DMS153 treated with DMSO at 0.1 percent for 48 hours (cell line): ENCODE data around the gene OMP.

Experiments
- DNase-seq: peaks from one replicate; lab custom pipeline; 2025; ENCODE audit not compliant: unreplicated experiment; lab: John Stamatoyannopoulos, UW

The OMP gene

DNA sequence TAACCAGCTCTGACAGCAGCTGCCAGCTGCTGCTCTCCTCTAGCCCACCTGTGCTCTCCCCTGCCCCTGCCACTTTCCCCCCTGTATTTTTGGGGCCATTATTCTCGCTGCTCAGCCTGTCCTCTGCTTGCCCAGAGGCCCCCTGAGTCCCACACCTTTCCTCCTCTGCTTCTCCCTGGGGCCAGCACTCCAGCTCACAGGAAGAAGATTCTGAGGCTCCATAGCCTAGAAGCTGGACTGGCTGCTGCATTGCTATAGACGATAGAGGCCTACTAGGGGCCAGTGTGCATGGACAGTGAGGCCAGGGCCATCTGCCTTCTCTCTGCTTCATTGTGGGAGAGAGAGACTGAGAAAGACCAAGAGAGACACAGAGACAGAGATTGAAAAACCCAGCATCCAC, 679 bp downstream of the OMP start:
- no peak for DNase-seq

DNA sequence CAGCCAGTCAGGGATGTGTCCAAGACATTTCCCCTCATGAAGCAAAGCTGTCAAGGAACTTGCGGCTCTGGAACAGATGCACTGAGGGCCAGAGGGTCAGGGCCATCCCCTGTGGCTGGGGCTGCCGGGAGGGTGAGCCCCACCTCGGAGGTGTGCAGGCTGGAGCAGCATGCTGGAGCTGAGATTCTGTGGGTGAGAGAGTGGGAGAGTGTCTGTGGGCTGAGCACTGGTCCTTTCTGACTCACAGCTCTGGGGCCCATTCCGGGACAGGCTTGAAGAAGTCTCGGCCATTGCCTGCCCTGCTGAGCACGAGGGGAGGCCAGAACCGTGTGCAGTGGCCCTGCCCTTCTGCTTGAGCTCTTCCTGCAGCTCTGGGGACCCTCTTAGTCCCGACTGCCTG, 2.1 kb downstream of the OMP start:
- DNase-seq, result no peak

DNA sequence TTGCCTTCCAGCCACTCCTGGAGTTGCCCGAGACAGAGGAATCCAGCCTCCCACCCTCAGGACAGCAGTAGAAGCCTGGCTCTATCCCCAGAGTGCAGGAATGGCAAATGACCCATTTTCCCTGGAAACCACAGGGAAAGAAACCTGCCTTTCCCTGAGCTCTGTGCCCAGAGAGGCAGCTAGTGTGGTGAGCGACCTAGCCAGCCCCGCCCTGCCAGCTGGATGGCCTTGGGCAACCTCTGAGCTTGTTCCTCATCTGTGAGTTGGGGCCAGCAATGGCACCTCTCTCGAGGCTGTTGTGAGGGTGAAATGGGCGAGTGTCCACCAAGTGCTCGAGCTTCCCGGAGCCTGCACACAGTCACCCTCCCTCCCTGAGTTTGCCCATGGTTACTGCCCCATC, 3.7 kb downstream of the OMP start:
- no peak for DNase-seq

DNA sequence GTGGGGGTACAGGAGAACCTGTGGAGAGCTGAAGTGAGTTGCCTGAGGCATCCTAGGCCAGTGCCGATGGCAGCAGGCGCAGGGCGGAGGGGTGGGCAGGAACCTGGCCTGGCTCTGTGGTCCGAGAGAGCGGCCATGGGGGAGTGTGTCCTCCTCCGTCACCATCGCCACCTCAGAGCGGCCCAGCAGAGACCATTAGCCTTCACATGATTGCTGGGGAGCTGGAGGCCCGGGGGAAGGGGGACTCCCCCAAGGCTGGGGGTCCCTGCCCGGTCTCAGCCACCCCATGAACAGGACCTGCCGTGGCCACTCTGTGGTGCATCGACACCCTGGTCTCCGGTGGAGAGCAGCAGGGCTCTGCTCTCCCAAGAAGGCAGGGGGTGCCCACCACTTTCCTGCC, 4.1 kb downstream of the OMP start:
- no peak for DNase-seq

DNA sequence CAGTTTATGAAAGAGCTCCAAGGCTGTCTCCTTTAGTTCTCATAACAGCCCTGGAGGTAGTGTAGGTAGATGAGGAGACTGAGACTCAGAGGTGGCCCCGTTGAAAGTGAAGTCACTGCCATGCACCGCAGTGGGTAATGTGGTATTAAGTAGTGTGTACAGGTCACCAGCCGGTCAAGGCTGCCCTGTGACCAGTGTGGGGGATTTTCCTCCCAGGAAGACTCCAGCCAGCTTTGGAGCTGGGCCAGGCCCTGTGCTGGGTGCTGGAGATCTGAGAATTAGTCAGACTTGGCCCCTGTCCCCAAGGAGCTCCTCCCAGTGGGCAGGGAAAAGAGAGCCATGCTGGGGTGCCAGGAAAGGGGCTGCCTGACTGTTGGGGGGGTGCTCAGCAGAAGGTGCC, 5.3 kb downstream of the OMP start:
- DNase-seq, result no peak

DNA sequence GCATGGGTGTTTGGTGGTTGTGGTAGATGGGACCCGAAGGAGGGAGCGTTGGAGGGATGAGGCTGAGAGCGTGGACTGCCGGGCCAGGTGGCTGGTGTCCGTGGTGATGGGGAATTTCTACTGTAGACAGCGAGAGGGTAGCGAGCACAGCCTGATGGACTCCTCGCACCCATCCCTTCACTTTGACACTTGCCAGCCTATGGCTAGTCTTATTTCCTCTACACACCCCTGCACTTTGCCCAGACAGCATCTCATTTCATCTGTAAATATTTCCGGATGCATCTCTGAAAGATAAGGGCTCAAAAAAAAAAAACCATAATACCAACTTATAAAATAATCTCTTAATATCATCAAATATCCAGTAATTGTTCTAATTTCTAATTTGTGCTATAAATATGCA, 5.8 kb downstream of the OMP start:
- DNase-seq, result no peak

DNA sequence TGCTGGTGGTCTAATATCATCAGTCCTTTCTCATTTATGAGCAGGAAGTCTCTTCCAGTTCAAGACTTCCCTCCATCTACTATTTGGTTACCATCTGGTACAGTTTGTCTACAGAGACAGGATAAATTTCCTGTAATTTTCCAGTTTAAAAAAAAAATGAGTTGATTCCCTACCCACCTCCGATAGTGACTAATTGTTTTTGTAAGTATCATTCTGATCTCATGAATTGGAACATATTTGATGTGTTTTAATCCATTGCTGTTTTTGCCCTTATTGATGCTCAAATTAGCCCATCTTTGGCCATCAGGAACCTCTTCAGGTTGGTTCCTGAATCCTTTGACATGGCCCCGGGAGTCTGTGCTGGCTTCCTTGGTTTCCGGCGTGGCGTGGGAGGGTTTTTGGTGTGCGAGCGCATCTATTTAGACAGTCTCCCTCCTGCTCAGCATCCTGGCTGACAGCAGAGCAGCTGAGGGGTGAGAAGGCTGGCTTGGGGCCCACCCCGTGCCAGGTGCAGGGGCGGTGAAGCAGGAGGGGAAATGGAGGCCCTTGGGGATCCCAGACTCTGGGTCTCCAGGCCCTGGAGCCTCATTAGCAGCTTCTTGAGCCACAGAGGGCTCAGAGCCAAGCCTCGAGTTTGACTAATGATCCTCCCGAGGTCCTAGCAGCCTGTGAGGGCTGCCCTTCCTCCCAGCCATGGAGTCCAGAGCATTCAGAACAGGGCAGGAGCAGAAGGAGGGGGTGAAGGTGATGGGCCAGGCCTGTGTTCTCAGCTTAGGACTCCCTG, 6.8 kb downstream of the OMP start:
- DNase-seq, result no peak

DNA sequence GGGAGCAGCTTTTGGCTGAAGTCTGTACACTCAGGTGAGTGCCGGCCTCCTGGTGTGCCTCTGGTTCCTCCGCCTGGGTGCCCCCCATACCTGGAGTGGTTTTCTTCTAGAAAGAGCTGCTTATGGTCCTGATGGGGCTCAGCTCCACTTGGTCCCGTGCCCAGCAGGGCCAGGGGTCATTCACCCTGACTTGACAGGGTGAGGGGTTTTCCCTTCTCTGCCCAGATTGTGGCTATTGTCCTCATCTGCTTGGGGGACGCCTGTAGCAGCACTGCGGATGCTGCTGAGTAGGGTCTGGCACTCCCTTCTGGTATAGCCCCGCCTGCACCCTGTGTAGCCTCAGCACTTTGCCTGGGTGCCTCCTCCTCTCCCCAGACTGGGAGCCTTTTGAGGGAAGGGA, 8.2 kb downstream of the OMP start:
- no peak for DNase-seq

DNA sequence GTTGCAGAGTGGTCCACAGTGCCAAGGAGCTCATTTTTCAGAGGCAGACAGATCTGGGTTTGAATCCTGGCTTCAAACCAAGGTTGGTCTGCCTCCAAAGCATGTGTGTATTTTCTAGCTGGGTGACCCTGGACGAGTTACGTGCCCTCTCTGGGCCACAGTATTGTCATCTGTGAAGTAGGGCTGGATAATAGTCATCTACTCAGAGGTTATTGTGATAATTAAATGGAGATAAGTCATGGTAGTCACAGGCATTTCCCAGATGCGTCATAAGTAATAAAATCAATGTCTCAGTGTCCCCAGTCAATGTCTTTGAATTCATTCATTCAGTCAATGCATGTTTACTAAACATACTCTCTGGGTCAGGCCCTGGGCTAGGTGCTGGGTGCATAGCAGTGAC, 8.6 kb downstream of the OMP start:
- no peak for DNase-seq

DNA sequence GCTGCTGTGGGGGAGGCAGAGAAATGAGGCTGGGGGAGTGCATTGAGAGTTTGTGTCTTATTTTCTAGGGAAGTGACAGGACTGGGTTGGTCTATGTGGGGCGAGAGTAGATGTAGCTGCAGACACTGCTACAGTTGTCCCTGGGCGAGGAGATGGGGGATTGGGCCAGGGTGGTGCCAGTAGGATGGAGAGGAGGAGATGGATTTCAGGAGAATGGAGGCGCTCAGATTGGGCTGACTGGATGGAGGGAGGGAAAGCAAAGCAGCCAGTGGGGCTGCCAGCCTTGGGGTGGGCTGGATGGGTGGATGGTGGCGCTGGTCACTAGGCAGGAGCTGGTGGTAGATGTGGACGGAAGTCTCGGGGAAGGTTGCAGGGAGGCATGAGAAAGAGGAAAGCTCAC, 9.3 kb downstream of the OMP start:
- no peak for DNase-seq

DNA sequence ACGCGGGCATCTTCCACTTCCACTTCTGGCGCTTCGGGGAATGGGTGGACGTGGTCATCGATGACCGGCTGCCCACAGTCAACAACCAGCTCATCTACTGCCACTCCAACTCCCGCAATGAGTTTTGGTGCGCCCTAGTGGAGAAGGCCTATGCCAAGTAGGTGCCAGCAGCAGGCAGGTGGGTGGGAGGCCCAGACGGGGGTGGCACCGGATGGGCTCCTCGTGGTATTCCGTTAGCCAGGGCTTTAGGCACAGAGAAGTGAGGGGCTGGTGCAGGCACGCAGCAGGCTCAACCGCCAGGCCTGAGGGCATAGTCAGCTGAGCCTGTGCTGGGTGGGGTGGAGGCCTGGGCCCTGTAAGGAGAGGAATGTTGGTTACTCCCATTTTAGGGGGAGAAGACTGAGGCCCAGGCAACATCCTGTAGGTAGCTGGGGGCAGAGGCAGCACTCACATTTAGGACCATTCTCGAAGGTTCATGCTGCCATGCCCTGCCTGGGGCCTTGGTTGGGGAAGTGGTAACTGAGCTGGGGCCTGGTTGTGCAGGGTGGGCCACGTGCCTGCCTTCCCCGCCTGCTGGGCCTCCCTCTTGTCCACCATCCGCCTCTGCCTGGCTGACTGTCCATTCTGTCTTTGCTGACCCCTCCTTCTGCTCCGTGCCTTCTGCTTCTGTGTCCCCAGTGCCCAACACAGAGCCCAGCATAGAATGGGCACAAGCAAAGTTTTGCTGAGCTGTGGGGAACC, 10.2 kb downstream of the OMP start:
- DNase-seq, result no peak

DNA sequence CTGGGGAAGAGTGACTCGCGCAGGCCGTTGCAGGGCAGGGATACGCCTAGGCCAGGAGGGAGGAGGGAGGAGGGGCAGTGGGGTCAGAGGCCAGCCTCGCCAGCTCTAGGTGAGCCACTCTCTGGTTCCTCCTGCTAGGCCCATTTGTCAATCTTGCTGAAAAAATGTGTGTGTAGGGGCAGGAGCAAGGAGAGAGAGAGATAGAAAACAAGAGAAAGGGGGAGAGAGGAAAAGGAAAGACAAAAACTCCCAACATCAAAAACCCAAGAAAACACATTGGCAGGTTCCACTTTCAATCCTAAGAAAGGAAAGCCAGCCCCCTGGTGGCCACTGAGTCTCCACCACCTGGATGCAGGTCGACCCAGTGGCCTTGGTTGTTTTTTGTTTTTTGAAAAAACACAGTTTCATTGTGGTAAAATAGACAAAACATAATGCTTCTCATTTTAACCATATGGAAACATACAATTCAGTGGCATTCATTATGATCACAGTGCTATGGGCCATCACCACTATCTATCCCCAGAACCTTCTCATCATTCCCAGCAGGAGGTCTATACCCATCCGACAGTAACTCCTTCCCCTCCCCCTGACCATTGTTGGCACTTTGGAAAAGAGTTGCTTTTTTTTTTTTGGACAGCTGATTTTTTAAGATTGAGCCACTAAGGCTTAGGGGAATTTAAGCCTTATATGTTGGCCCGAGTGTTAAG, 10.9 kb downstream of the OMP start:
- no peak for DNase-seq

DNA sequence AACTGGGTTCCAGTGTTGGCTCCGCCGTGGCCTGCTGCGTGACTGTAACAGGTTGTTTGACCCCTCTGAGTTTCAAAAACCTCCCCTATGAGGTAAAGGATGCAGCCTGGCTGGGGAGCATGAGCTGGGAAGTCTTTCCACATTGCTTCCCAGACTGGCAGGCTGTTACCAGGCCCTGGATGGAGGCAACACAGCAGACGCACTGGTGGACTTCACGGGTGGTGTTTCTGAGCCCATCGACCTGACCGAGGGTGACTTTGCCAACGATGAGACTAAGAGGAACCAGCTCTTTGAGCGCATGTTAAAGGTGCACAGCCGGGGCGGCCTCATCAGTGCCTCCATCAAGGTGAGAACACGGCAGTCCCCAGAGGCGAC, 11.4 kb downstream of the OMP start:
- no peak for DNase-seq

DNA sequence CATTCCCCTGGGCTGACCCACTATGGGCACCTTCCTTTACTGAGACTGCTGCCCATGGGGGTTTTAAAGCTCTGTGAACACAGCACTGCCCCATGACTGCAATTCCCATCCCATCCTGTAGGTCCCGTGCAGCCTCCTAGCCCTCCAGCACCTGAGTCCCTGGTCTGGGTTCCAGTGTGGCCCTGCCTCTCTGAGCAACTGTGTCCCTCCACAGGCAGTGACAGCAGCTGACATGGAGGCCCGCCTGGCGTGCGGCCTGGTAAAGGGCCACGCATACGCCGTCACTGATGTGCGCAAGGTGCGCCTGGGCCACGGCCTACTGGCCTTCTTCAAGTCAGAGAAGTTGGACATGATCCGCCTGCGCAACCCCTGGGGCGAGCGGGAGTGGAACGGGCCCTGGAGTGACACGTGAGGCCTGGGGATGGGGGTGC, 12.6 kb downstream of the OMP start:
- no peak for DNase-seq

DNA sequence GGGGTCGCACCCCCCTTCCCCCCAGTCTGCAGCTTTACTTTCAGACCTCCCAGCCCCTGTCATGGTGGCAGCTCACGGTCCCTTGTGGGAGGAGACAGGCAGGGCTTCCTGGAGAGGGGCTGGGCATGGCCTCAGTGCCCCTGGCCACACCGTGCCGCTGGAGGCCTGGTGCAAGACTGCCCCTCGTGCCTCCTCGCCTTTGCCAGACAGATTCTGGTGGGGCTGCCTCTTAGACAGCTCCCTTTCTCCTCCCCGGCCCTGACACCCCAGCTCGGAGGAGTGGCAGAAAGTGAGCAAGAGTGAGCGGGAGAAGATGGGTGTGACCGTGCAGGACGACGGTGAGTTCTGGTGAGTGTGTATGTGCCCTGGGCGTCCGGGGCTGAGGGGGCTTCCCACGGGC, 13.3 kb downstream of the OMP start:
- no peak for DNase-seq

DNA sequence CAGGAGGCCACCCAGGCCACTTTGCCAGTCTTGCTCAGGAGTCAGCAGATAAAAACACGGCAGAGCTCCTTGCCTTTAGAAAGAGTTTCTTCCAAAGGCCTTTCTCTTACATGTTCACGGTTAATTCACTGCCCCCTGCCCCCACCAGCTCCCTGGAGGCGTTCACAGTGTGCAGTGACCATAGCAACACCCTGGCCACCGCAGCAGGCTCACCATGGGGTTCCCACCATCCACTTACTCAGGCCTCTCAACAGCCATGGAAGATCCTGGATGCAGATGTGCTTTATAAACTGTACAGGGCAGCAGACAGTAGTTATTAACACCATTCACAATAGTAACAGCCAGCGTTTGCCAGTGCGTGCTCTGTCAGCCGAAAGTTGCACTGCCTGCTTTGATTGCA, 14.9 kb downstream of the OMP start:
- no peak for DNase-seq

DNA sequence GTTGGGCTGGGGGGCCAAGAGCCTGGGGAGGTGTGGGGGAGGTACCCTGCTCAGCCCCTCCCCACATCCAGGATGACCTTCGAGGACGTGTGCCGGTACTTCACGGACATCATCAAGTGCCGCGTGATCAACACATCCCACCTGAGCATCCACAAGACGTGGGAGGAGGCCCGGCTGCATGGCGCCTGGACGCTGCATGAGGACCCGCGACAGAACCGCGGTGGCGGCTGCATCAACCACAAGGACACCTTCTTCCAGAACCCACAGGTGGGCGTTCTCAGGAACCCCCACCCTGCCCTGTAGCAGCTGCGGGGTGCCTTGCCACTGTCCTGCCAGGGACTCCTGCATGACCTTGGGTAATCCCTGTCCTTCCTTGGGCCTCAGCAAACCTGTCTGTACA, 15.4 kb downstream of the OMP start:
- no peak for DNase-seq

DNA sequence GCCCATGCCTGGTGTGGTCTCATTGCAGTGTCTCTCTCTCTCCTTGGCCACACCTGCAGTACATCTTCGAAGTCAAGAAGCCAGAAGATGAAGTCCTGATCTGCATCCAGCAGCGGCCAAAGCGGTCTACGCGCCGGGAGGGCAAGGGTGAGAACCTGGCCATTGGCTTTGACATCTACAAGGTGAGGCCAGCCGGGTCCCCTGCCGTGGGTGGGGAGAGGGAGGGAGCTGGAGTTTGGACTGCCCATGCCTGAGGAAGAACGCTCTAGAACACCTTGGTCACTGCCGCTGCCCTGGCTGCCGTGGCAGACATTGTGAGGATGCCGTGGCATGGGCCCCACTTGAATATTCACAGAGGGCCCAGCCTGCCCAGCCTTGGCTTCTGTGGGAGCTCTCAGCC, 16.3 kb downstream of the OMP start:
- DNase-seq, result no peak

DNA sequence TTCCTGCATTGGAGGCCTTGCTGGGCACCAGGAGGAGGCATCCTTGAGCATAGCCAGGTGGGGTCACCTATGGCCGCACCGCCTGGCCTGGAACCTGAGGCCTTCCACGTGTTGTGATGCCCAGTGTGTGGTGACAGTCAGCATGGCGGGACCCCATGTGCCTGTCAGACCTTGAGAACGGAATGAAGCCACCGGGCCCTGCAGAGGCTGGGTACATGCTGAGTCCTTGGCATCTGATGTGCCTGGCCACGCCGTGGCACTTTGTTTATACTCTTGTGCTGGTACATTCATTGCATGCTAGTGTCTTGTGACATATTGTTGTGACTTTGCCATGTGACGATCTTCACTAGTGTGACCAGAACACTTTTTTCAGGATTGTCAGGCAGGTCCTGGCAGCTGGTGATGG, 16.9 kb downstream of the OMP start:
- no peak for DNase-seq

DNA sequence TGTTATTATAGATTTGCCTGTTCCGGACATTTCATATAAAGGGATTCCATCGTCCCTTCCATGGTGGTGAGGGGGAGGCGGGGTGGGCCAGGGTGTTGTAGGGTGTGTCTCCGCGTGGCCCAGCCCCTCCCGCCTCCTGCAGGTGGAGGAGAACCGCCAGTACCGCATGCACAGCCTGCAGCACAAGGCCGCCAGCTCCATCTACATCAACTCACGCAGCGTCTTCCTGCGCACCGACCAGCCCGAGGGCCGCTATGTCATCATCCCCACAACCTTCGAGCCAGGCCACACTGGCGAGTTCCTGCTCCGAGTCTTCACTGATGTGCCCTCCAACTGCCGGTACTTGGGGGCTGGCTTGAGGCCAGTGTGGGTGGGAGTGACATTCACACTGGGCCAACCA, 17.9 kb downstream of the OMP start:
- DNase-seq, result no peak

DNA sequence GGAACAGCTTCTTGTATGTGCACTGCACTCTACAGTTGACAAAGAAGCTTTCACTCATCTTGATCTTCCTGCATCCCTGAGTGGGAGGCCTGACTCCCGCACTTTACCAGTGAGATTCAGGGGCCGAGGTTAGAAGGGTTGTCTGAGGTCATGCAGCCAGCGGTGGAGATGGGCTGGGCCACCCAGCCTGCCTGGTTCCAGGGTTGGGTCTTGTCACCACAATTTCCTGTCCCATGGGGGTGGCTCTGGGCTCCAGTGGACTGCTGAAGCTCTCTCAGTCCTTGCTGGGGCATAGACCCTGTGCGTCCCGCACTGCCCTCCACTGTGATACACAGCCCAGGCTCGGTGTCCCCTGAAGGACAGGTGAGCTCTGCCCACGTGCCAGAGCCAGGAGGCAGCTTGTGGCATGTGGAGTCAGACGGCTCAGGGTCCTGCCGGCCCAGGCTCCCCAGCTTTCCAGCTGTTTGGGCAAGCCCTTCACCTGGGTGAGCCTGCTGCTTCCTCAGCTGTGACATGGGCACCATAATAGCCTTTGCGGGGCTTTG, 18.5 kb downstream of the OMP start:
- DNase-seq, result no peak
